NCI-H2227 (cell line): ENCODE data around the gene ENTPD7.

ENCODE experiments used
- DNase-seq: peaks from one replicate; lab custom pipeline; 2025; ENCODE audit not compliant: unreplicated experiment; lab: John Stamatoyannopoulos, UW

Gene ENTPD7

GRCh38 chr10:99647601-99648151 is 11.6 kb upstream of the ENTPD7 start:
- DNase-seq: no peak

GRCh38 chr10:99648717-99649116 is 10.6 kb upstream of the ENTPD7 start:
- DNase-seq: no peak

GRCh38 chr10:99652800-99653390 is 6.4 kb upstream of the ENTPD7 start:
- DNase-seq: no peak

- no peak for DNase-seq
These were observed 4.7 kb upstream of the ENTPD7 start for GRCh38 chr10:99654390-99655175.

- DNase-seq: no peak
These were observed 2.9 kb upstream of the ENTPD7 start for GRCh38 chr10:99656199-99657064.

- DNase-seq: peak; percentile 5
These were observed 683 bp upstream of the ENTPD7 start for GRCh38 chr10:99658622-99659030.

GRCh38 chr10:99659868-99660366 is 608 bp downstream of the ENTPD7 start:
- no peak for DNase-seq

GRCh38 chr10:99660662-99661376 is 1.5 kb downstream of the ENTPD7 start:
- no peak for DNase-seq

GRCh38 chr10:99661377-99661763 is 2.1 kb downstream of the ENTPD7 start:
- no peak for DNase-seq

GRCh38 chr10:99665304-99665703 is 6.0 kb downstream of the ENTPD7 start:
- no peak for DNase-seq

GRCh38 chr10:99667108-99667751 is 7.9 kb downstream of the ENTPD7 start:
- DNase-seq: peak; percentile 3

- DNase-seq: no peak
These were observed 12.1 kb downstream of the ENTPD7 start for GRCh38 chr10:99671386-99671785.

GRCh38 chr10:99672884-99673283 is 13.6 kb downstream of the ENTPD7 start:
- DNase-seq: no peak

GRCh38 chr10:99673492-99673891 is 14.2 kb downstream of the ENTPD7 start:
- no peak for DNase-seq

- no peak for DNase-seq
These were observed 15.5 kb downstream of the ENTPD7 start for GRCh38 chr10:99674762-99675161.

GRCh38 chr10:99676426-99676825 is 17.1 kb downstream of the ENTPD7 start:
- no peak for DNase-seq

GRCh38 chr10:99676895-99677294 is 17.6 kb downstream of the ENTPD7 start:
- no peak for DNase-seq

- DNase-seq: no peak
These were observed 19.6 kb downstream of the ENTPD7 start for GRCh38 chr10:99678921-99679320.

- no peak for DNase-seq
These were observed 22.2 kb downstream of the ENTPD7 start for GRCh38 chr10:99681553-99681952.

- DNase-seq: no peak
These were observed 22.7 kb downstream of the ENTPD7 start for GRCh38 chr10:99682032-99682431.
